ENCODE data around the gene CD22.

Gene CD22

GRCh38 chr19:35314031-35314430, 15.0 kb upstream of the CD22 start:
- DNase-seq (ENCODE audit: low spot score) = no peak

GRCh38 chr19:35314858-35315470, 14.0 kb upstream of the CD22 start:
- DNase-seq (ENCODE audit: low spot score) = no peak

GRCh38 chr19:35315883-35316282, 13.1 kb upstream of the CD22 start:
- no peak for DNase-seq (ENCODE audit: low spot score)

- DNase-seq (ENCODE audit: low spot score) = no peak
Observed at GRCh38 chr19:35316560-35316959, 12.4 kb upstream of the CD22 start.

GRCh38 chr19:35317464-35318043, 11.4 kb upstream of the CD22 start:
- no peak for DNase-seq (ENCODE audit: low spot score)

GRCh38 chr19:35318679-35319448, 10.1 kb upstream of the CD22 start:
- peak; percentile 86 for DNase-seq (ENCODE audit: low spot score)

GRCh38 chr19:35320065-35320713, 8.8 kb upstream of the CD22 start:
- no peak for DNase-seq (ENCODE audit: low spot score)

- DNase-seq (ENCODE audit: low spot score) = no peak
Observed at GRCh38 chr19:35321291-35321690, 7.7 kb upstream of the CD22 start.

GRCh38 chr19:35322014-35322413, 7.0 kb upstream of the CD22 start:
- DNase-seq (ENCODE audit: low spot score) = no peak

GRCh38 chr19:35327642-35328041, 1.3 kb upstream of the CD22 start:
- no peak for DNase-seq (ENCODE audit: low spot score)

- no peak for DNase-seq (ENCODE audit: low spot score)
Observed at GRCh38 chr19:35329323-35329722, 336 bp downstream of the CD22 start.

GRCh38 chr19:35330475-35330874, 1.5 kb downstream of the CD22 start:
- DNase-seq (ENCODE audit: low spot score) = no peak

GRCh38 chr19:35331551-35332214, 2.7 kb downstream of the CD22 start:
- no peak for DNase-seq (ENCODE audit: low spot score)

GRCh38 chr19:35332817-35333216, 3.8 kb downstream of the CD22 start:
- no peak for DNase-seq (ENCODE audit: low spot score)

- DNase-seq (ENCODE audit: low spot score) = no peak
Observed at GRCh38 chr19:35334144-35334753, 5.3 kb downstream of the CD22 start.

- DNase-seq (ENCODE audit: low spot score) = no peak
Observed at GRCh38 chr19:35336166-35336955, 7.4 kb downstream of the CD22 start.

GRCh38 chr19:35337097-35337983, 8.4 kb downstream of the CD22 start:
- no peak for DNase-seq (ENCODE audit: low spot score)

GRCh38 chr19:35337984-35338296, 9.0 kb downstream of the CD22 start:
- no peak for DNase-seq (ENCODE audit: low spot score)

- no peak for DNase-seq (ENCODE audit: low spot score)
Observed at GRCh38 chr19:35340431-35340830, 11.4 kb downstream of the CD22 start.

GRCh38 chr19:35341006-35341405, 12.0 kb downstream of the CD22 start:
- no peak for DNase-seq (ENCODE audit: low spot score)
